Testis (tissue), 2 donors: ENCODE results near the gene CFAP57.

Source experiments
- POLR2A ChIP-seq: fragments of 450-650 bp; IDR thresholded peaks from one replicate; pipeline ENCODE4 v1.6.1; 2017; ENCODE audit warnings: antibody characterized with exemption, mild to moderate bottlenecking, moderate library complexity
- TF ChIP-seq, protein P1 (sequence below), 3 experiments: fragments of 450-650 bp in 2 of 3; fragments of 200-600 bp in 1 of 3; sonication (generic) in 1 of 3; IDR thresholded peaks; one replicate each; pipeline ENCODE4 v1.5.1; 2016 to 2019; ENCODE audit warnings: antibody characterized with exemption in 3 of 3, mild to moderate bottlenecking in 2 of 3, moderate library complexity in 1 of 3

DNA sequence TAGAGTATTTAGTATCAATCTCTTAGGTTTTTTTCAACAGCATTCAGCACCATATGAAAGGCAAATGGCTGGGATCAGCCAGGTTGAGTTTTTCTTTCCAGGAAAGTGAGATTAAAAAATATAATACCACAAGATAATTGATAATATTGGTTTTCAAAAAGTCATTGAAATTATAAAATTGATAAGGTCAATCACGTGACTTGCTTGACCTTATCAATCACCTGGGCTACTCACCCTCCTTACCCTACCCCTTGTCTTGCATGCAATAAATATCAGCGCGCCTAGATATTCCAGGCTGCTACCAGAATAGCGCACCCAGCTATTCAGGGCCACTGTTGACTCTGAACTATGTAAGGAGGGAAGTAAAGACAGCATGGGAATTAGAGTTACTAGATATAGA, 31.5 kb upstream of the CFAP57 start:
- TF ChIP-seq, protein P1, sequence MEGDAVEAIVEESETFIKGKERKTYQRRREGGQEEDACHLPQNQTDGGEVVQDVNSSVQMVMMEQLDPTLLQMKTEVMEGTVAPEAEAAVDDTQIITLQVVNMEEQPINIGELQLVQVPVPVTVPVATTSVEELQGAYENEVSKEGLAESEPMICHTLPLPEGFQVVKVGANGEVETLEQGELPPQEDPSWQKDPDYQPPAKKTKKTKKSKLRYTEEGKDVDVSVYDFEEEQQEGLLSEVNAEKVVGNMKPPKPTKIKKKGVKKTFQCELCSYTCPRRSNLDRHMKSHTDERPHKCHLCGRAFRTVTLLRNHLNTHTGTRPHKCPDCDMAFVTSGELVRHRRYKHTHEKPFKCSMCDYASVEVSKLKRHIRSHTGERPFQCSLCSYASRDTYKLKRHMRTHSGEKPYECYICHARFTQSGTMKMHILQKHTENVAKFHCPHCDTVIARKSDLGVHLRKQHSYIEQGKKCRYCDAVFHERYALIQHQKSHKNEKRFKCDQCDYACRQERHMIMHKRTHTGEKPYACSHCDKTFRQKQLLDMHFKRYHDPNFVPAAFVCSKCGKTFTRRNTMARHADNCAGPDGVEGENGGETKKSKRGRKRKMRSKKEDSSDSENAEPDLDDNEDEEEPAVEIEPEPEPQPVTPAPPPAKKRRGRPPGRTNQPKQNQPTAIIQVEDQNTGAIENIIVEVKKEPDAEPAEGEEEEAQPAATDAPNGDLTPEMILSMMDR (IDR thresholded peaks at IDR 0.05), result no peak
- no peak for TF ChIP-seq POLR2A
